ENCODE measurements around the gene ANTXRL.
"Not testable (repeated sequence)": the region's sequence is repeated elsewhere in the genome, so short reads cannot be mapped to it uniquely, and the experiment has no call there.

ANTXRL gene

GRCh38 chr10:46286991-46287693 is at the start of gene ANTXRL:
Gene ANTXRL (plus strand): TSS chr10:46286997. CDS start chr10:46287263, 266 bp downstream.
- no peak for DNase-seq (ENCODE audit: low spot score)

DNA sequence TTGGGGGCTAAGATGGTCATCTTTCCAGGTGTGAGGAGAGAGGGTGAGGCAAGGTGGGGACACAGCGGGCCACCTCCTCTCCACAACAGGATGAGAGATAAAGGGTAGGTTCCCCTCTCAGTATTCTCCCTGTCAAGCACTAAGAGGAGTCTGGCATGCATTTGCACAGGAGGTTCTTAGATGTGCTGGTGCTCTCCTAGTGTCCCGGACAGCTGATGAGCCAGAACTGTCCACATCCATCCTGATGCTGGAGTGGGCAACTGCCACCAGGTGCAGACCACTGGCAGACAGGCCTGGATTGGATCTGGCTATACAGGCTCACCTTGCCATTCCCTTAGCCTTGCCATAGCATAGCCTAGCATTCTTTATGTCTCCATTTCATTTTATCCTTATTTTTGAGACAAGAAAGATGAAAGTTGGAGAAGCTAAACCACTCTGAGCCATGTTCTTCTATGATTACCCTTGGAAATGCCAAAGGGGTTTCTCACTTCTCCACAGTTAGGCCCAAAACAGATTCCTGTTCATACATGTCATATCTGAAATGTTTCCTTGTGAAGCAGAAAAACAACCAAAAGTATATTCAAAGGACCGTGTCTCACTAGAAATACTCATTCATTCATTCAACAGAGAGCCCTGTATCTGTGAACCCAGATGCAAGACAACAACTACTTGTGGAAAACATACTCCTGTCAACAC is 48.8 kb upstream of the ANTXRL start:
- no peak for DNase-seq (ENCODE audit: low spot score)

GRCh38 chr10:46239247-46239646 is 47.5 kb upstream of the ANTXRL start:
- no peak for DNase-seq (ENCODE audit: low spot score)

GRCh38 chr10:46239993-46240683 is 46.7 kb upstream of the ANTXRL start:
- no peak for DNase-seq (ENCODE audit: low spot score)

GRCh38 chr10:46240684-46241565 is 45.9 kb upstream of the ANTXRL start:
- DNase-seq (ENCODE audit: low spot score): no peak

DNA sequence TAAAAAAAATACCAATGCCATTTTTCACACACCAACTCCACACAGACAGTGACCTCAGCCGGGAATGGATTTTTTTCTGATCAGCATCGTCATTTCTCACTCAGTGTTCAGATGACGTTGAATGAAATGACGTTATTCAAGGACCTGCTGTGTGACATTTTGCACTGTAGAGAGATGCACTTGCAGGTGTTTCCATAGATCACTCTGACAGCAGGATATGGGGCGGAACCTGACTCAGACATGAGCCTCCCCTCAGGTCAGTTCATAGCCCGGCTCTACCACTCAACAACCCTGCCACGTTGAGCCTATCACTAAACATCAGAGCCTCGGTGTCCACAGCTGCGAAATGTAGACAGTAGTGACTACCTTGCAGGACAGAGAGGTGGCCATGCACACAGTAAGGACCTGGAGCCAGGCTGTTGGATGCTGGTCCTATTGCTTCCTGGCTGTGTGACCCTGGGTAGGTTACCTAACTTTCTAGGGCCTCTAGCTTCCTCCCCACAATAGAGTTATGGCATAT is 41.4 kb upstream of the ANTXRL start:
- DNase-seq (ENCODE audit: low spot score): no peak

- not testable (repeated sequence) for DNase-seq (ENCODE audit: low spot score)
Measured at GRCh38 chr10:46246400-46247180, 40.2 kb upstream of the ANTXRL start.

GRCh38 chr10:46247181-46247475 is 39.7 kb upstream of the ANTXRL start:
- DNase-seq (ENCODE audit: low spot score): no peak

- DNase-seq (ENCODE audit: low spot score): no peak
Measured at GRCh38 chr10:46247808-46248569, 38.8 kb upstream of the ANTXRL start.

DNA sequence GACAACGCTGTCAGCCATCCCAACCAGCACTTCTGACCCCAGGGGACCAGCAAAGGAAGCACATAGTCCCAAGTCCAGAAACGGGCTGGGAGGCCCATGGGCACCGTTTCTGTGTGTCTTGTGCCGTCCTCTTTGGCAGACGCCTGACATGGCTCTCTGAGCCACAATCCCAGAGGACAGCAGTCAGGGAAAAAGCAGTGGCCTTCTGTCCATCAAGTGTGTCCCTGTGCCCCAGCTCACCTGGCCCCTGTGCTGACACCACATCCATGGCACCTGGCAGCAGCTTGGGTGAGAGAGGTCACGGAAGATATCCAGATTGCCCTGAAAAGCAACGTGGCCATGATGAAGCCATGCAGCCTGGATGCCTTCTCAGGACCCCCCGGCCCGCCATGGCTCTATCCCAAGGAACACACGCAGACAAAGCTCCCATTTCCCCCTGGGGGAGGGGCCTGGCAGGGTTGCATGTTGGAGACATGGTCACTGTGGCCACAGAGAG is 38.1 kb upstream of the ANTXRL start:
- DNase-seq (ENCODE audit: low spot score): no peak

GRCh38 chr10:46249617-46250344 is 37.0 kb upstream of the ANTXRL start:
- not testable (repeated sequence) for DNase-seq (ENCODE audit: low spot score)

DNA sequence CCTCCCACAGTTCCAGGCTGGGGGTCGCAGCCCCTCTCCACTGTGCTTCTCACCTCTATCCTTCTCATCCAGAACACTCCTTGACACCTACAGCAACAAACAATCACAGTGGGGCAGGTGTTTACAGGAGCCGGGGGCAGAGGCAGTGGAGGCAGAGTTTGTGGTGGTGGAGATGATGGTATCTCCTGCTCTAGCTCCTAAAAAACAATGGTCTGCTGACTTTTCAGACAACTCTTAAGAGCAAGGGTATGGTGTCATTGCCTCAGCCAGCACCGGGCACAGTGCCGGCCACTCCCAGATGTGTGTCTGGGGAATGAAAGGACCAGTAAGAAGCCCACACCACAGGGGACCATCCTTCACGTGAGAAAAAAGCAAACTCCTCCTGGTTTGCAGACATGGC is 36.3 kb upstream of the ANTXRL start:
- no peak for DNase-seq (ENCODE audit: low spot score)

- DNase-seq (ENCODE audit: low spot score): no peak
Measured at GRCh38 chr10:46250898-46251856, 35.6 kb upstream of the ANTXRL start.

GRCh38 chr10:46251857-46252847 is 34.6 kb upstream of the ANTXRL start:
- no peak for DNase-seq (ENCODE audit: low spot score)

DNA sequence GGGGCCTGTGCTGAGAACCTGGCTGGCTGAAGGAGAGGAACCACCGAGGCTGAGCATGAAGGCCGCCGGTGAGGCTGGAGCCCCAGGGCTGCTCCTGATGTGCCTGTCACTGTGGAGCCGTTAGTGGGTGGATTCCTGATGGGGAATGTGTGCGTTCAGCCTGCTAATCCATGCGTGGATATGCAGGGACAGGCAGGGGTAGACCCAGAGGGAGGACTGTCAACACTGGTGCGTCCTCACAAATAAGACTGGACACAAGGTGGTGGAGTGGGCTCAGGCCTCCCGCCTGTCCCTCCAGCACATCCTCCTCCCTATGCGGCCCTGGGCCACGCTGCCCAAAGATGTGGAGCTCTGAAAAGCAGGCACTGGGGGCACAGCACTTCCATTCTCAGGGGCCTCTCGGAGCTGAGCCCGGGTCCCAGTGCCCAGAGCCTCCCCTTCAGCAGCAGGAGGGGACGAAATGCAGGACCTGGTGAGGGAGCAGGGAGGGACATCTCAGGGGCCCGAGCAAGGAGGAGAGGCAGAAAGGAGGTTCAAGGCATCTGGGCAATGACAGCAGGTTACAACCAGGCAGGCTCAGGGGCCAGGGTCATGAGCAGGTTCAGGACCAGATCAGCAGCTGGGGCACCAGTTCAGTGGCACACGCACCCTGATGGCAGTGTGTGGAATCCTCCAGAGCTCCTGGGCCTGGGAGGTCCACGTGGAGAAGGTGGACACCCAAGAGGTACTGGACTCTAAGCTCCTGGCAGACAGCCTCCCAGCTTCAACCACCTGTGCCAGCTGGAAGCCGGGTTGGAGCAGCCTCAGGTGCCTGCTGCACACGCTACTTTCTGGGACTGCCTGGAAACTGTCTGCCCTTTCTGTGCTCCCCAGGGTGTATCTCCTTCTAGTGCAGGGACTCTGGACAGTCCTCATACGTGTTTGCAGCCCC is 33.5 kb upstream of the ANTXRL start:
- DNase-seq (ENCODE audit: low spot score): no peak

- DNase-seq (ENCODE audit: low spot score): no peak
Measured at GRCh38 chr10:46254007-46254383, 32.8 kb upstream of the ANTXRL start.

Measured in NAMALWA (cell line).